Calu3 (cell line): ENCODE measurements around the gene FMOD. TPM values are rescaled to one million over a fixed set of nuclear protein-coding genes. Genes with fewer than 3 reads are reported as not detected.

Experiments
- BruUV-seq: library from RNA; stranded (reverse); fragments of 400-500 nt; replicated peaks from 2 replicates; lab custom pipeline; 2021; lab: Mats Ljungman, UMichigan
- CTCF ChIA-PET: fragments of 300-600 bp; sonication (Branson Sonifier 250); formaldehyde crosslinking; loops from one replicate; lab custom pipeline; 2022; ENCODE audit warnings: antibody characterized with exemption; lab: Charles Lee
- DNase-seq: peaks from one replicate; pipeline ENCODE4 v3.0.0; 2022
- H3K27ac Mint-ChIP-seq: one replicate; pipeline ENCODE4 v1.8.0; 2022; ENCODE audit warnings: mixed read lengths; ENCODE audit not compliant: unreplicated experiment
- H3K27me3 Mint-ChIP-seq: one replicate; pipeline ENCODE4 v1.8.0; 2022; ENCODE audit warnings: mixed read lengths; ENCODE audit not compliant: unreplicated experiment
- H3K36me3 Mint-ChIP-seq: one replicate; pipeline ENCODE4 v1.8.0; 2022; ENCODE audit warnings: mild to moderate bottlenecking, moderate library complexity, mixed read lengths; ENCODE audit not compliant: insufficient read depth, unreplicated experiment
- H3K4me1 Mint-ChIP-seq: one replicate; pipeline ENCODE4 v1.8.0; 2022; ENCODE audit warnings: mild to moderate bottlenecking, low read depth, mixed read lengths; ENCODE audit not compliant: unreplicated experiment
- H3K4me3 Mint-ChIP-seq: one replicate; pipeline ENCODE4 v1.8.0; 2022; ENCODE audit warnings: mild to moderate bottlenecking, low read depth, moderate library complexity, mixed read lengths; ENCODE audit not compliant: unreplicated experiment
- H3K9me3 Mint-ChIP-seq: one replicate; pipeline ENCODE4 v1.8.0; 2022; ENCODE audit warnings: low read depth, mixed read lengths; ENCODE audit not compliant: unreplicated experiment
- intact Hi-C: fragments of 100-400 bp; cut with micrococcal nuclease; formaldehyde crosslinking; loops from one replicate; pipeline ENCODE4 v1.10.0; 2022; ENCODE audit not compliant: unreplicated experiment
- total RNA-seq: library from RNA; stranded (reverse); gene quantifications from 2 replicates; pipeline ENCODE4 v1.2.3, GENCODE V29; 2022
- TF ChIP-seq, protein P1 (sequence below): fragments of 200-600 bp; IDR thresholded peaks from one replicate; pipeline ENCODE4 v1.8.0; 2022; ENCODE audit warnings: antibody characterized with exemption; ENCODE audit not compliant: unreplicated experiment

FMOD gene
- total RNA-seq, 1 experiment from 2014 or later, result not detected

DNA sequence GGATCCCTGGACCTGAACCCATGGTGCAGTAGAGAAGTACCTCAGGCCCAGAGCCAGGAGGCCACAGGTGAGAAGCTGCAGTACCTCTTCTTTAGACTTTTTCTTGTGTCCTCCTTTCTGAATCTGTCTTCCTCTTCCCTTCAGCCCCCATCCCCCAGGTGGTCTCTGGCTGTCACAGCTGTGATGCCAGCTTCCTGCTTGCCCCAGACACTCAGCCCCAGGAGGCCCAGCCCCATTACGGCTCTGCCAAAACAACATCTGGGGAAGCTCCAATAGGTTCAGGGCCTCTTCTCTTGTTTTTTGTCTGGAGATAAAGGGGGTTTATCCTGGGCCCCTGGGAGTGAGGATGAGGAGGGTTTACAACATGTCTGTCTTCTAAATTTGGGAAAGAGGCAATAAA, 55.1 kb downstream of the FMOD start:
- no peak overlapping the region for H3K27ac Mint-ChIP-seq

DNA sequence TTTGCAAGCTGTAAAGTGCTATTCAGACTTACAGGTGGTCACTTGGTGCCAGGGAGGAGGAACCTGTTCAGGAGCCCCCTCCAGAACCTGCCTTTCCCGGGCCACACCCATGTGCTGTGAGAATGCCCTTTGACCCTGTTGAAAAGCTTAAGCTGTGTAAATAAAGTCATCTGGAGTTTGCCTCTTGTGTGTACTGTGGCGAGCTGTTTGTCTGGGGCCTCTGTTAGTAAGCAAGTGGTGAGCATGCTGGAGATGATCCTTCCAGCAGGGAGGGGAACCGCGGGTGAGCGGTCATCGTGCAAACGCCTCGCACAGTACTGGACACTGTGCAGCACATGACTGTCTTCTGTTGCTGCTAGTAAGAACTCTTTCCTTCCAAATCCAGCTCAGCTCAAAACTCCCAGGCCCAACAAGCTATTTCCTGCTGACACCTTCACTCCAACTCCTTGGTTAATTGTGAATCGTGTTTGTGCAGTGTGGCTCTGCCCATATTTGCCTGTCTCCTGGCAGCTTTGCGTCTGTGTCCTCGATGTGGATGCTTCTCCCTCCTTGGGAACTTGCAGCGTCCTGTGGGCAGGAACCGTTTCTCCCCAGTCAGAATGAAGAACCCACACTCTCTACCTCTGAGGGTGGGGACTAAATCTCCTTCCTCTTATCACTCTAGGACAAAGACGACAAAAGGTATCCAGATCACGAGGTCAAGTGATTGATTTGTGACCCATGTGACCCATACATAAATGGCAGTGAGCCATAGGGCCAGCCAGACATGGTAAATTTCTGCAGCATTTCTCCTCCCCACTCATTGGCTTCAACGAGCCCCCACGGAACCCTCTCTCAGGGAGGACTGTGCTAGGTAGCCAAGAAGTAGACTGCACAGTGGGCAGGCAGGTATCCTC, 59.5 kb downstream of the FMOD start:
- no peaks in the 10 kb centered on the region for H3K9me3 Mint-ChIP-seq
- H3K36me3 Mint-ChIP-seq, result peaks cover 13% of the 10 kb centered on the region
- H3K4me3 Mint-ChIP-seq, result peak overlapping the region; percentile 59
- H3K27me3 Mint-ChIP-seq, result peaks cover 33% of the 10 kb centered on the region
- CTCF ChIA-PET, result interaction anchor here (0.7 to 1.1 kb wide), 4 partner anchors 10 to 50 kb away, joined by 3 to 5 read pairs (median 3); no protein-coding TSS in a partner anchor
- H3K4me1 Mint-ChIP-seq, result peaks cover 30% of the 10 kb centered on the region
- H3K27ac Mint-ChIP-seq, result peak overlapping the region; percentile 70
- DNase-seq, result no peak
- BruUV-seq, result no TSS peak
- TF ChIP-seq, protein P1, sequence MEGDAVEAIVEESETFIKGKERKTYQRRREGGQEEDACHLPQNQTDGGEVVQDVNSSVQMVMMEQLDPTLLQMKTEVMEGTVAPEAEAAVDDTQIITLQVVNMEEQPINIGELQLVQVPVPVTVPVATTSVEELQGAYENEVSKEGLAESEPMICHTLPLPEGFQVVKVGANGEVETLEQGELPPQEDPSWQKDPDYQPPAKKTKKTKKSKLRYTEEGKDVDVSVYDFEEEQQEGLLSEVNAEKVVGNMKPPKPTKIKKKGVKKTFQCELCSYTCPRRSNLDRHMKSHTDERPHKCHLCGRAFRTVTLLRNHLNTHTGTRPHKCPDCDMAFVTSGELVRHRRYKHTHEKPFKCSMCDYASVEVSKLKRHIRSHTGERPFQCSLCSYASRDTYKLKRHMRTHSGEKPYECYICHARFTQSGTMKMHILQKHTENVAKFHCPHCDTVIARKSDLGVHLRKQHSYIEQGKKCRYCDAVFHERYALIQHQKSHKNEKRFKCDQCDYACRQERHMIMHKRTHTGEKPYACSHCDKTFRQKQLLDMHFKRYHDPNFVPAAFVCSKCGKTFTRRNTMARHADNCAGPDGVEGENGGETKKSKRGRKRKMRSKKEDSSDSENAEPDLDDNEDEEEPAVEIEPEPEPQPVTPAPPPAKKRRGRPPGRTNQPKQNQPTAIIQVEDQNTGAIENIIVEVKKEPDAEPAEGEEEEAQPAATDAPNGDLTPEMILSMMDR, result no peak
- intact Hi-C loops, result no loop called here

More for the DNA sequence above, 55.1 kb downstream of the FMOD start:
- TF ChIP-seq, protein P1, result no peak
- H3K4me3 Mint-ChIP-seq, result no peak overlapping the region
- no peaks in the 10 kb centered on the region for H3K9me3 Mint-ChIP-seq
- CTCF ChIA-PET, result interaction anchor here (1.7 kb wide), 1 partner anchor 9 kb away, joined by 5 read pairs; the partner anchor contains the start of gene BTG2
- peaks cover 4% of the 10 kb centered on the region for H3K36me3 Mint-ChIP-seq
- peaks cover 74% of the 10 kb centered on the region for H3K27me3 Mint-ChIP-seq
- intact Hi-C loops, result no loop called here
- H3K4me1 Mint-ChIP-seq, result peaks cover 9% of the 10 kb centered on the region
- no TSS peak for BruUV-seq
- no peak for DNase-seq

Other genes starting within 250 kb of the FMOD start
- gene ADORA1, start 223.4 kb downstream of the FMOD start, total RNA-seq, result 1.5 and 1.7 TPM in 2 replicates
- gene MYBPH, start 175.3 kb downstream of the FMOD start, total RNA-seq, result not detected in 2 replicates
- not detected in 2 replicates for gene CHI3L1, start 164.4 kb downstream of the FMOD start, total RNA-seq
- gene CHIT1, start 121.4 kb downstream of the FMOD start, total RNA-seq, result not detected in 2 replicates
- 2.7 and 4.9 TPM in 2 replicates for gene BTG2, start 45.6 kb downstream of the FMOD start, total RNA-seq
- gene PRELP, start 124.7 kb upstream of the FMOD start, total RNA-seq, result not detected in 2 replicates
- gene OPTC, start 143.0 kb upstream of the FMOD start, total RNA-seq, result not detected in 2 replicates